Ishikawa (cell line): ENCODE data around the gene FAM24B.

ENCODE experiments used
- CEBPB ChIP-seq: IDR thresholded peaks from 2 replicates; pipeline ENCODE4 v1.6.1; 2012
- CREB1 ChIP-seq: IDR thresholded peaks from 2 replicates; pipeline ENCODE4 v1.6.1; 2012; ENCODE audit warnings: low read depth
- TEAD4 ChIP-seq: IDR thresholded peaks from 2 replicates; pipeline ENCODE4 v1.6.1; 2012
- YY1 ChIP-seq: IDR thresholded peaks from 2 replicates; pipeline ENCODE4 v1.6.1; 2012; ENCODE audit warnings: low read depth
- TF ChIP-seq, protein P1 (sequence below): IDR thresholded peaks from 2 replicates; pipeline ENCODE4 v1.6.1; 2012
- TF ChIP-seq, protein P2 (sequence below): IDR thresholded peaks from 2 replicates; pipeline ENCODE4 v1.6.1; 2012
- TF ChIP-seq, protein P3 (sequence below): IDR thresholded peaks from 2 replicates; pipeline ENCODE4 v1.6.1; 2012; ENCODE audit warnings: low read depth, mild to moderate bottlenecking

DNA sequence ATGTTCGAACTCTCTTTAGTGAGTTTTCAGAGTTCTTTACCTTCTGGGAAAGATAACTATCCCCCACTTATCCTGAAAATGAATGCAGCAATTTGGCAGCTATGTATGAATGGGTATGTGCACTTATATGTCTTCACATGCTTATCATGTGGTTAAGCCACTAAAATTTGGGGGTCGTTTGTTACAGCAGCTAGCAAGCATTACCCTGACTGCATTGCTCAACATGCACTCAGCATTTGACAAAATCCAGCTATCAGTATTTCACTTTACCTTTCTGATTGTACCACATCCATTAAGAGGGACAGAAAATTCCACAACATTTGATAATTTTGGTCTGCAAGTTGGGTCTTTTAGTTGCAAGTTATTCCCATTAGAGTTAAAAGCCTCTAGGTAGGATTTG, 43.5 kb downstream of the FAM24B start:
- TF ChIP-seq TEAD4 (no peak), CEBPB (no peak), CREB1 (no peak), YY1 (no peak)
- TF ChIP-seq, protein P1, sequence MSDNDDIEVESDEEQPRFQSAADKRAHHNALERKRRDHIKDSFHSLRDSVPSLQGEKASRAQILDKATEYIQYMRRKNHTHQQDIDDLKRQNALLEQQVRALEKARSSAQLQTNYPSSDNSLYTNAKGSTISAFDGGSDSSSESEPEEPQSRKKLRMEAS, result no peak
- TF ChIP-seq, protein P2, sequence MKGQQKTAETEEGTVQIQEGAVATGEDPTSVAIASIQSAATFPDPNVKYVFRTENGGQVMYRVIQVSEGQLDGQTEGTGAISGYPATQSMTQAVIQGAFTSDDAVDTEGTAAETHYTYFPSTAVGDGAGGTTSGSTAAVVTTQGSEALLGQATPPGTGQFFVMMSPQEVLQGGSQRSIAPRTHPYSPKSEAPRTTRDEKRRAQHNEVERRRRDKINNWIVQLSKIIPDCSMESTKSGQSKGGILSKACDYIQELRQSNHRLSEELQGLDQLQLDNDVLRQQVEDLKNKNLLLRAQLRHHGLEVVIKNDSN, result no peak
- TF ChIP-seq, protein P3, sequence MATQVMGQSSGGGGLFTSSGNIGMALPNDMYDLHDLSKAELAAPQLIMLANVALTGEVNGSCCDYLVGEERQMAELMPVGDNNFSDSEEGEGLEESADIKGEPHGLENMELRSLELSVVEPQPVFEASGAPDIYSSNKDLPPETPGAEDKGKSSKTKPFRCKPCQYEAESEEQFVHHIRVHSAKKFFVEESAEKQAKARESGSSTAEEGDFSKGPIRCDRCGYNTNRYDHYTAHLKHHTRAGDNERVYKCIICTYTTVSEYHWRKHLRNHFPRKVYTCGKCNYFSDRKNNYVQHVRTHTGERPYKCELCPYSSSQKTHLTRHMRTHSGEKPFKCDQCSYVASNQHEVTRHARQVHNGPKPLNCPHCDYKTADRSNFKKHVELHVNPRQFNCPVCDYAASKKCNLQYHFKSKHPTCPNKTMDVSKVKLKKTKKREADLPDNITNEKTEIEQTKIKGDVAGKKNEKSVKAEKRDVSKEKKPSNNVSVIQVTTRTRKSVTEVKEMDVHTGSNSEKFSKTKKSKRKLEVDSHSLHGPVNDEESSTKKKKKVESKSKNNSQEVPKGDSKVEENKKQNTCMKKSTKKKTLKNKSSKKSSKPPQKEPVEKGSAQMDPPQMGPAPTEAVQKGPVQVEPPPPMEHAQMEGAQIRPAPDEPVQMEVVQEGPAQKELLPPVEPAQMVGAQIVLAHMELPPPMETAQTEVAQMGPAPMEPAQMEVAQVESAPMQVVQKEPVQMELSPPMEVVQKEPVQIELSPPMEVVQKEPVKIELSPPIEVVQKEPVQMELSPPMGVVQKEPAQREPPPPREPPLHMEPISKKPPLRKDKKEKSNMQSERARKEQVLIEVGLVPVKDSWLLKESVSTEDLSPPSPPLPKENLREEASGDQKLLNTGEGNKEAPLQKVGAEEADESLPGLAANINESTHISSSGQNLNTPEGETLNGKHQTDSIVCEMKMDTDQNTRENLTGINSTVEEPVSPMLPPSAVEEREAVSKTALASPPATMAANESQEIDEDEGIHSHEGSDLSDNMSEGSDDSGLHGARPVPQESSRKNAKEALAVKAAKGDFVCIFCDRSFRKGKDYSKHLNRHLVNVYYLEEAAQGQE, result no peak
